ENCODE results near the gene SRP14.
"Not testable (repeated sequence)": the region's sequence is repeated elsewhere in the genome, so short reads cannot be mapped to it uniquely, and the experiment has no call there.

The SRP14 gene

GRCh38 chr15:40050788-40051470 is 11.9 kb upstream of the SRP14 start:
- no peak for DNase-seq (ENCODE audit: low read depth in 2 of 2)

GRCh38 chr15:40048926-40049475 is 10.0 kb upstream of the SRP14 start:
- DNase-seq (ENCODE audit: low read depth in 2 of 2), result no peak

DNA sequence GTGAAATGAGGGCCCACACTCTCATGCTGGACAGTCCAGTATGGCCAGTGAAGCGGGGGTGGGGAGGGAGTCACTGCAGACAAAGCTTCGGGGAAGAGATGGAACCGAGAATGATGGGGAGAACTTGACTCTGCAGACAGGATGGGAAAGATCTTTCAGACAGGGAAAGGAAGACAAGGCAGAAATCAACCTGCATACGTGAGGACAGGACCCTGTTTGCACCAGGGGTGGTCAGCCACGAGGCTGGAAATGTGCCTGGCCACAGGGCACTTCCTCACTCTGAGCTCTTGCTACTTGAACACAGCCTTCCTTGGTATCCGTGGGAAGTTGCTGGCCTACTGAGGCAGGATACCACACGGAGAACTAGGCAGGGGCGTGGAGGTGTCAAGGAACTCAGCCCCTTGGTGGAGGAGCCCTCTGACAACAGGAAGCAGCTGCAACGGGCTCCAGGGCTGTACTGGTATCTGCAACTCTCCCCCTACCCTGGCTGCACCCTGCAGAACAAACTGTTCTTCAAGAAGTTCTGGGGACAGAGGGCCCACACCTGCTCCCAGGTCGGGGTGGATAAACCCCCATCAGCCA is 9.3 kb upstream of the SRP14 start:
- no peak for DNase-seq (ENCODE audit: low read depth in 2 of 2)

- peak; percentile 40 to 43 for DNase-seq (ENCODE audit: low read depth in 2 of 2)
Measured at GRCh38 chr15:40047415-40048210, 8.6 kb upstream of the SRP14 start.

DNA sequence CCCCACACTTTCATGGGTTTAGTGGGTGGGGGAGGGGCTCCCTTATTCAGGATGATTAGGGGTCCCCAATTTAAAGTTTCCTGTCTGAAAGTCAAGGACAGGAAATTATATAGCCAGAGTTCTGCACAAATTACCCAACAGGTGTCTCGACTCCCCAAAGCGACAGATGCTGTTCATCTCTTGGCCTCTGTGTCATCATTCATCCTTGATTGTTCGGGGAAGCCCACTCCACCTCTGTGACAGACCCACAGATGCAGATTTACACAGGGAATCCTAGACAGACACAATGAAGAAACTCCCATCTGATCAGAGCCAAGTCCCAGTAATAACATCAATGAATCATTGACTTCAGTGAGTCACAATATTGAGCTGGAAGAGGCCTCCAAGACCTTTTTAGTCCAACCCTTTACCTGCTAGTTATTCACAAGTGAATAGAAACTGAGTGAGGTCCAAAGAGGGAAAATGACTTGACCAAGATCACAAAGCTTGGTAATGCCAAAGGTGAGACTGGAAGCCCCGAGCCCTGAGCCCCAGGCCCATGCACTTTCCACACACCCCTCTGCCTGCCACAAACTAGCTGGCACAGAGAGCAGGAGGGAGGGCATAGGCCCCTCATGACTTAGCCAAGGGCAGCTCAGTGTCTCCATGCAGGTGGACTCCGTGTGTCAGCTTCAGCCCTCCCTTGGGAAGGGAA is 7.9 kb upstream of the SRP14 start:
- no peak for DNase-seq (ENCODE audit: low read depth in 2 of 2)

DNA sequence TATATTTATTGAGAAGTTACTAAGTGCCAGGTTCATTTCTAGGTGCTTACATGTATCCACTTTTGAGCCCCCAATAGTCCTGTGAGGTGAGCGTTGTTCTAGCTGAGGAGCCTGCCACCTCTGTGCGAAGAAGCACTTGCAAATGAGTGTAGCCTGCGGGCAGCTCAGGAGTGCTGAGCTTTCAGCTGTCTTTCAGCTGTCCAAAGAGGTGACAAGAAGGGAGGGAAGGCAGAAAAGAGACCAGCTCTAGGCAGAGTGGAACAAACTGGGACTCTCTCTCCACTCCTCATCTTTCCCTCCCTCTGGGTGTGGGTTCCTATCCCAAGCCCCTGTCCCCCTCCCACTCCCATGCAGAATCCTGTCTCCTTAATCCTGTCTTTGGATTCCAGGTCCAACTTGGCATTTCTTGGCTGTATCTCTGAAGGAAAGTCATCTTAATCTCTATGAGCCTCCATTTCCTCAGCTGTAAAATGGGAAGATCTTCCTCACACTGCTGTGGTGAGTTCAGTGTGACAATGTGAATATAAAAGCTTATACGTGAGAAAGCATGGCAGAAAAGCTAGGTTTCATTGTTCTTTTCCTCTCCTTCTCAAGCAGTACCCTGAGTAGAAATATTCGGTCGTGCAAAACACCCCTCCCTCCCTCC is 6.7 kb upstream of the SRP14 start:
- no peak for DNase-seq (ENCODE audit: low read depth in 2 of 2)

GRCh38 chr15:40044717-40045571 is 6.0 kb upstream of the SRP14 start:
- peak; percentile 79 to 83 for DNase-seq (ENCODE audit: low read depth in 2 of 2)

DNA sequence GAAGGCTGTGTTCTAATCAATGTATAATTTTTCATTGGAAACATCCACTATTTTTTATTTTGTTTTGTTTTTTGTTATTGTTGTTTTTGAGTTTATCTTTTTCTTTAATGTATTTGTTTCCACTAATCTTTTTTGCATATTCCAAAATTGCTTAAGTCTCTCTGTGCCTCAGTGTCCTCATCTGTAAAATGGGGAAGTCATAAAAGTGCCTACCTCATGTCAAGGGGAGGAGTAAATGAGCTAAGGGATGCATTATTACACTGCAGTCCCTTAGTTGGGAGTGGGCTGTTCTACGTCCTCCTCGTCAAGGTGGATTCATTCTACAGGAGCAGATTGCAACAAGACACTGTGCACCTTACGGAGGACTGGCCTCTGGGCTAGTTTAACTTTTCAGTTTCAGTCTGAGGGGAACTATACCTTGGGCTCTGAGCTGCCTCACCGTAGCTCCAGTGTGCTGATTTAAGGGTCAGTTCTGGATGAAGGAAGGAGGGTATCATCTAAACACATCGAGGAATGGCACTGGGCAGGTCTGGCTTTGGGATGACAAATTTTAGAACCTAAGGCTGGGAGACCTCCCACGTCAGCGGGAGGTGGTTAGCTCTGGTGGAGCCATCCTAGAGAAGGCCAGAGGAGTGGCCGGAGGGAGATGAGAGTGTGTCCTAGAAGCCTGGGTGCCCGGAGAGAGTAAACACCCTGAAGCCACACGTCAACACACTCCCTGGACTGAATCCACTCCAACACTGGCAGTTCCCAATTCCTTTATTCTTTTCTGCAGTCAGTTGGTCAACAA is 5.1 kb upstream of the SRP14 start:
- no peak for DNase-seq (ENCODE audit: low read depth in 2 of 2)

DNA sequence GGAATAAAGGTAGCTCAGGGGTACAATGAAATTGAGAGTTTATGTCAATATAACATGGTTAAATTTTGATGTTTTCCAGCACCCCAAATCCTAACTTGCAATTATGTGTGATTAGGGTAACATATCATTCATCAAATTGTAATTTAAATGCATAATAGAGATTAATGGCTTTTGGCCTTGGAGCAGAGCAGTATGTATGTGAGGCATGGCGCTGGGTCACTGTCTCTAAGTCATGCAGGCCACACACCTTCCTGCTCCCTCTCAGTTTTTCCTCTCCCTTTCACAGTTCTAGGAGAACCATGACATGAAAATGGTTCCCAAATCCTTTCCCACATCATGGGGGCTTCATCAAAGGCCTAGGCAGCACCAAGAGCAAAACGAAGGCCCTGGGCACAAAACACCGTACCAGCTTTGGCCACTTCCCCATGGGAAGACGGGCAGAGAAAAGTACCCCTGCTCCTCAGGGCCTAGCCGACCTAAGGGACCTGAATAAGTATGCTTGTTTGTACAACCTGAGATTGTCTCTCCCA is 3.9 kb upstream of the SRP14 start:
- no peak for DNase-seq (ENCODE audit: low read depth in 2 of 2)

DNA sequence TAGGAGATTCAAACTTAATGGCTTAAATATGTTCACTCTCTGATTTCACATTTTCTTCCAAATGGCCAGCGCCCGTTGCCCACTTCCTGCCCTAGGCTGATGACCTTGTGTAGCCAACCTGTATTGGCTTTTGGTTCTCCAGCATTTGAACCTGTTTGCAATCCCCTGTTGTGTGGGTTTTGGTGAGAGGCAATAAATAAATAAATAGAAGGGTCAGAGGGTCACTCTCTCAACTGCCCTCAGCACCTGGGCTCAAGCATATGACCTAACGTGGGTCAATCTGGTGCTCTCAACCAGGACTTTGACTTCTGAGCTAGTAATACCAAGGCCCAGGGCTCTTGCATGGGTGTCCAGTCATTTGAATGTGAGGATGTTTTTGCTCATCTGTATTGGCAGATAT is 1.8 kb upstream of the SRP14 start:
- no peak for DNase-seq (ENCODE audit: low read depth in 2 of 2)

- no peak for DNase-seq (ENCODE audit: low read depth in 2 of 2)
Measured at GRCh38 chr15:40040293-40040635, 1.3 kb upstream of the SRP14 start.

DNA sequence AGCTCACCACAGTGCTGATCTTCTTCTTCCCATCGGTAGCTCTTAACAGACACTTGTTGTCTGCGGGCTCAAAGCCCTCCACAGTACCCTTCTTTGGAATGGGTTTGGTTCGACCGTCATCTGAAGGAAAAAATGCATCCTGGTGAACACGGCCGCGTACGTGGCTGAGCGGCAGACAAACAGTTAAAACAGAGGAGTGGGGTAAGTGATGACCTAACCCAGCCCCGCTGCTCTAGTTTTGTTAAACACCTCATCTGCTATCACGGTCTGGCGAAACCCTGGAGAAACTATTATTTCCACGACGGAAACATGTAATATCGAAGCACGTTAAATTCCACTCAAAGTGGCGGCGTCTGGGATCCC is 725 bp downstream of the SRP14 start:
- DNase-seq (ENCODE audit: low read depth in 2 of 2), result no peak

DNA sequence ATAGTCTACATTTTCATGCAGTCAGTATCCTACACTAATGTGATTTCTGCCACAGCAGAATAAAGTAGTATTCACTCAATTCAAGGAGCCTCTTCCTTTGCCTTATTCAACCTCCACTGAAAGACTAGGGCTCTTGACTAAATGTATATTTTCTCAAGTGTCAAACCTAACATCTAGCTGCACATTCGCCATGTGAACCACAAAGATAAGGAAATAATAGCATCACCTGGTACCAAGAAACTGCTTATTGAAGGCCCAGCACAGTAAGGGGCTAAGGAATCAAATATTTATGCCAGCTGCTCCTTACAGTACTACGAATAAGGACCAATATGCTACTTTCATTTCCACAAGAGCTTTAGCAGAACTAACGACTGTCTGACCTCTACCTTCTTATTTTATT is 1.3 kb downstream of the SRP14 start:
- no peak for DNase-seq (ENCODE audit: low read depth in 2 of 2)

- DNase-seq (ENCODE audit: low read depth in 2 of 2), result not testable (repeated sequence)
Measured at GRCh38 chr15:40035182-40035581, 3.8 kb downstream of the SRP14 start.

GRCh38 chr15:40034186-40034946 is 4.6 kb downstream of the SRP14 start:
- DNase-seq (ENCODE audit: low read depth in 2 of 2), result no peak

GRCh38 chr15:40032125-40032839 is 6.7 kb downstream of the SRP14 start:
- DNase-seq (ENCODE audit: low read depth in 2 of 2), result no peak

DNA sequence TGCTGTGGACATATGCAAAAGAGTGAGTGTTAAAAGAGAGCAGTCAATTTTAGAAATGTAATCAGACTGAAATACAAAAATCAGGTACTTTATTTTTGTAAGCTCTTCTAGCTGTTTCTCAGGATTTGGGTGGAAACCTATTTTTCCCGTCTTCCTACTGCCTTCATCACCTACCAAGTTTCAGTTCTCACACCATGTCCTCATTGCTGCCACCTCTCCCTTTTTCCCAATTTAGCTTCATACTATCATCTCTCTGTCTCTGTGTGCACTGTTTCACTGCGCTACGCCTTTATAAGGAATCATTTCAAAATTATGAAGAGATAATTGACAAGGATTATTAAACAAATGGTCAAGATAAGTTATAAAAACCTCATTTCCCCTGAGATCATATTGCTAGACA is 7.7 kb downstream of the SRP14 start:
- DNase-seq (ENCODE audit: low read depth in 2 of 2), result no peak
